ENCODE results near the gene TRIM6. TPM values are rescaled to one million over a fixed set of nuclear protein-coding genes. Genes with fewer than 3 reads are reported as not detected.

TRIM6 gene
- total RNA-seq, 1 donor from 2014 or later: 1.9 TPM

GRCh38 chr11:5556596-5557188, 39.7 kb upstream of the TRIM6 start:
- DNase-seq (ENCODE audit: extremely low spot score, unreplicated experiment): no peak
- H3K4me3 Mint-ChIP-seq (ENCODE audit: unreplicated experiment): no peak overlapping the region
- H3K27ac Mint-ChIP-seq (ENCODE audit: unreplicated experiment): no peak overlapping the region
- H3K9me3 Mint-ChIP-seq (ENCODE audit: unreplicated experiment): no peaks in the 10 kb centered on the region
- H3K4me1 Mint-ChIP-seq (ENCODE audit: unreplicated experiment): no peaks in the 10 kb centered on the region
- TF ChIP-seq, protein P1, sequence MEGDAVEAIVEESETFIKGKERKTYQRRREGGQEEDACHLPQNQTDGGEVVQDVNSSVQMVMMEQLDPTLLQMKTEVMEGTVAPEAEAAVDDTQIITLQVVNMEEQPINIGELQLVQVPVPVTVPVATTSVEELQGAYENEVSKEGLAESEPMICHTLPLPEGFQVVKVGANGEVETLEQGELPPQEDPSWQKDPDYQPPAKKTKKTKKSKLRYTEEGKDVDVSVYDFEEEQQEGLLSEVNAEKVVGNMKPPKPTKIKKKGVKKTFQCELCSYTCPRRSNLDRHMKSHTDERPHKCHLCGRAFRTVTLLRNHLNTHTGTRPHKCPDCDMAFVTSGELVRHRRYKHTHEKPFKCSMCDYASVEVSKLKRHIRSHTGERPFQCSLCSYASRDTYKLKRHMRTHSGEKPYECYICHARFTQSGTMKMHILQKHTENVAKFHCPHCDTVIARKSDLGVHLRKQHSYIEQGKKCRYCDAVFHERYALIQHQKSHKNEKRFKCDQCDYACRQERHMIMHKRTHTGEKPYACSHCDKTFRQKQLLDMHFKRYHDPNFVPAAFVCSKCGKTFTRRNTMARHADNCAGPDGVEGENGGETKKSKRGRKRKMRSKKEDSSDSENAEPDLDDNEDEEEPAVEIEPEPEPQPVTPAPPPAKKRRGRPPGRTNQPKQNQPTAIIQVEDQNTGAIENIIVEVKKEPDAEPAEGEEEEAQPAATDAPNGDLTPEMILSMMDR (IDR thresholded peaks at IDR 0.05): no peak
- peaks cover 28% of the 10 kb centered on the region for H3K27me3 Mint-ChIP-seq (ENCODE audit: unreplicated experiment)
- no peaks in the 10 kb centered on the region for H3K36me3 Mint-ChIP-seq (ENCODE audit: unreplicated experiment)

GRCh38 chr11:5557751-5558150, 38.7 kb upstream of the TRIM6 start:
- Mint-ChIP-seq H3K4me1 (ENCODE audit: unreplicated experiment) (no peaks in the 10 kb centered on the region), H3K36me3 (ENCODE audit: unreplicated experiment) (no peaks in the 10 kb centered on the region), H3K27me3 (ENCODE audit: unreplicated experiment) (peaks cover 28% of the 10 kb centered on the region), H3K9me3 (ENCODE audit: unreplicated experiment) (no peaks in the 10 kb centered on the region), H3K27ac (ENCODE audit: unreplicated experiment) (no peak overlapping the region), H3K4me3 (ENCODE audit: unreplicated experiment) (no peak overlapping the region)
- TF ChIP-seq, protein P1 (IDR thresholded peaks at IDR 0.05): no peak
- no peak for DNase-seq (ENCODE audit: extremely low spot score, unreplicated experiment)

DNA sequence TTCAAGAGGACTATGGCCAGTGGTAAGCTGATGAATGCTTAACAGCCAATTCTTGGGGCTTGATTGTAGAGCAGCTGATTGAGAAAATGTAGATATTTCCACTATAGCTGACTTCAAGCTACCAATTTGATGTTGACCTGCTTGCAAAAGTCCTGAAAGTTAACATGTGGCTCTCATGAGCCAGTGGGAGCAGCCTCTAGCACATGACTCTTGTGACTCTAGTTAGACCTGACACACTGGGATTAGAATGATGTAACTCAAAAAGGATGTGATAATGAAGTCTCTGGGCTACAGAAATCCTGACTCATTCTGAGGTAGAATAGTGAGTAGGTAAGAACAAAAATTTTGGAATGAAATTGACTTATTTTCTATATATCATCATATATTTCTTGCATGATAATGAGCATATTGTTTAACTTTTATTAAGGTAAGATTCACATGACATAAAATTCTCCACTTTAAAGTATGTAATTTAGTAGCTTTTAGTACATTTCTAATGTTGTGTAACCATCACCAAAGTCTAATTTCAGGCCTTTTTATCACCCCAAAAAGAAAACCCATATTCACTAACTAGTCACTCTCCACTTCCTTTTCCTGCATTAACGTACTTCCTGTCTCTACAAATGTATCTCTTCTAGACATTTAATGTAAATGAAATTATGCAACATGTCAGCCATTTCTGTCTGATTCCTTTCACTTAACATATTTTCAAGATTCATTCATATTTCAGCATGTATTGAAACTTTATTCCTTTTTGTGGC, 32.0 kb upstream of the TRIM6 start:
- no peak for DNase-seq (ENCODE audit: extremely low spot score, unreplicated experiment)
- TF ChIP-seq, protein P1 (IDR thresholded peaks at IDR 0.05): no peak
- Mint-ChIP-seq H3K4me3 (ENCODE audit: unreplicated experiment) (no peak overlapping the region), H3K36me3 (ENCODE audit: unreplicated experiment) (no peaks in the 10 kb centered on the region), H3K27ac (ENCODE audit: unreplicated experiment) (no peak overlapping the region), H3K27me3 (ENCODE audit: unreplicated experiment) (peaks cover 16% of the 10 kb centered on the region), H3K4me1 (ENCODE audit: unreplicated experiment) (peaks cover 2% of the 10 kb centered on the region), H3K9me3 (ENCODE audit: unreplicated experiment) (no peaks in the 10 kb centered on the region)

GRCh38 chr11:5574654-5575053, 21.8 kb upstream of the TRIM6 start:
- TF ChIP-seq, protein P1 (IDR thresholded peaks at IDR 0.05): no peak
- DNase-seq (ENCODE audit: extremely low spot score, unreplicated experiment): no peak
- no peaks in the 10 kb centered on the region for H3K4me1 Mint-ChIP-seq (ENCODE audit: unreplicated experiment)

GRCh38 chr11:5575152-5575551, 21.3 kb upstream of the TRIM6 start:
- Mint-ChIP-seq H3K4me1 (ENCODE audit: unreplicated experiment) (no peaks in the 10 kb centered on the region), H3K9me3 (ENCODE audit: unreplicated experiment) (no peaks in the 10 kb centered on the region), H3K36me3 (ENCODE audit: unreplicated experiment) (no peaks in the 10 kb centered on the region), H3K27me3 (ENCODE audit: unreplicated experiment) (peaks cover 3% of the 10 kb centered on the region), H3K4me3 (ENCODE audit: unreplicated experiment) (no peak overlapping the region), H3K27ac (ENCODE audit: unreplicated experiment) (no peak overlapping the region)
- DNase-seq (ENCODE audit: extremely low spot score, unreplicated experiment): no peak
- TF ChIP-seq, protein P1 (IDR thresholded peaks at IDR 0.05): no peak

More at GRCh38 chr11:5574654-5575053, 21.8 kb upstream of the TRIM6 start:
- Mint-ChIP-seq H3K36me3 (ENCODE audit: unreplicated experiment) (no peaks in the 10 kb centered on the region), H3K4me3 (ENCODE audit: unreplicated experiment) (no peak overlapping the region), H3K27me3 (ENCODE audit: unreplicated experiment) (peaks cover 3% of the 10 kb centered on the region), H3K27ac (ENCODE audit: unreplicated experiment) (no peak overlapping the region), H3K9me3 (ENCODE audit: unreplicated experiment) (no peaks in the 10 kb centered on the region)
